Activated T-cell treated with anti-CD3 and anti-CD28 coated beads, Interleukin-2, amount 50 U/mL, for 48 hours (primary cell): ENCODE measurements around the gene FRMD4A.
A peak's percentile ranks its signal among the peaks of the same experiment; 100 is the strongest.
"Not testable (repeated sequence)": the region's sequence is repeated elsewhere in the genome, so short reads cannot be mapped to it uniquely, and the experiment has no call there.

Experiments used
- DNase-seq, 2 experiments: peaks; one replicate each; pipeline ENCODE4 v3.0.0-alpha.2; 2020

Gene FRMD4A

GRCh38 chr10:13834581-13835286, 496.0 kb downstream of the FRMD4A start:
- no peak for DNase-seq

- no peak for DNase-seq
These were observed 499.0 kb downstream of the FRMD4A start for GRCh38 chr10:13831711-13832141.

GRCh38 chr10:13830385-13830784, 500.3 kb downstream of the FRMD4A start:
- no peak for DNase-seq

GRCh38 chr10:13829790-13830189, 500.9 kb downstream of the FRMD4A start:
- DNase-seq, result no peak

GRCh38 chr10:13828284-13828683, 502.4 kb downstream of the FRMD4A start:
- not testable (repeated sequence) for DNase-seq

- no peak for DNase-seq
These were observed 503.5 kb downstream of the FRMD4A start for GRCh38 chr10:13827076-13827797.

GRCh38 chr10:13823709-13824405, 506.9 kb downstream of the FRMD4A start:
- DNase-seq, result no peak

GRCh38 chr10:13823096-13823708, 507.5 kb downstream of the FRMD4A start:
- no peak for DNase-seq

GRCh38 chr10:13822490-13822889, 508.2 kb downstream of the FRMD4A start:
- no peak for DNase-seq

GRCh38 chr10:13820964-13821337, 509.8 kb downstream of the FRMD4A start:
- DNase-seq, result no peak

GRCh38 chr10:13820119-13820963, 510.4 kb downstream of the FRMD4A start:
- peak; percentile 19 to 24 for DNase-seq

- no peak for DNase-seq
These were observed 514.4 kb downstream of the FRMD4A start for GRCh38 chr10:13816195-13816925.

GRCh38 chr10:13815756-13816155, 515.0 kb downstream of the FRMD4A start:
- DNase-seq, result no peak

GRCh38 chr10:13813550-13813949, 517.2 kb downstream of the FRMD4A start:
- DNase-seq, result no peak

GRCh38 chr10:13812804-13813203, 517.9 kb downstream of the FRMD4A start:
- DNase-seq, result no peak

- no peak for DNase-seq
These were observed 520.2 kb downstream of the FRMD4A start for GRCh38 chr10:13810568-13810967.

- no peak for DNase-seq
These were observed 521.3 kb downstream of the FRMD4A start for GRCh38 chr10:13809427-13809826.

GRCh38 chr10:13808556-13809391, 522.0 kb downstream of the FRMD4A start:
- DNase-seq, result no peak

- DNase-seq, result no peak
These were observed 524.3 kb downstream of the FRMD4A start for GRCh38 chr10:13806419-13806818.
